Lower leg skin (tissue), 3 donors: Measurements from ENCODE around the gene C20orf96.

Experiments used
- CTCF ChIP-seq, 3 donors: fragments of 450-650 bp; IDR thresholded peaks; one replicate each; pipeline ENCODE4 v1.5.1; 2016; ENCODE audit warnings: antibody characterized with exemption in 3 of 3, mild to moderate bottlenecking in 3 of 3, moderate library complexity in 2 of 3
- POLR2A ChIP-seq, 2 donors: fragments of 450-650 bp; IDR thresholded peaks; one replicate each; pipeline ENCODE4 v1.6.1; 2016 to 2017; ENCODE audit warnings: antibody characterized with exemption in 2 of 2, mild to moderate bottlenecking in 1 of 2, moderate library complexity in 1 of 2

GRCh38 chr20:295804-296203 is 5.3 kb upstream of the C20orf96 start:
- TF ChIP-seq POLR2A (IDR thresholded peaks at IDR 0.05): no peak
- TF ChIP-seq CTCF (IDR thresholded peaks at IDR 0.05): no peak
